ENCODE measurements around the gene CCDC136. TPM values are rescaled to one million over a fixed set of nuclear protein-coding genes. Genes with fewer than 3 reads are reported as not detected.

Gene CCDC136
- total RNA-seq: 1 to 10 TPM; 2.9 to 7.2 TPM
- long read RNA-seq, partial matches to known transcripts: 0 of 2 reads
- long read RNA-seq, other reads (novel, unspliced or antisense): 2 of 2 reads

- ATAC-seq (peak; percentile 91 to 96), DNase-seq (peak; percentile 76)
- intact Hi-C loops (cut with DNase I): no loop called here
Measured at GRCh38 chr7:128791121-128791971, at the start of gene CCDC136. Gene CCDC136 (plus strand): TSS chr7:128791968. CDS start chr7:128792412, 444 bp downstream.

- no peak for ATAC-seq
- DNase-seq: no peak
- intact Hi-C loops (cut with DNase I): loop anchor here in 1 of 2 donors (5.0 kb wide), 1 partner anchor 120 kb away; the partner anchor contains the start of gene ATP6V1F
Measured at GRCh38 chr7:128742206-128742605, 49.6 kb upstream of the CCDC136 start.

DNA sequence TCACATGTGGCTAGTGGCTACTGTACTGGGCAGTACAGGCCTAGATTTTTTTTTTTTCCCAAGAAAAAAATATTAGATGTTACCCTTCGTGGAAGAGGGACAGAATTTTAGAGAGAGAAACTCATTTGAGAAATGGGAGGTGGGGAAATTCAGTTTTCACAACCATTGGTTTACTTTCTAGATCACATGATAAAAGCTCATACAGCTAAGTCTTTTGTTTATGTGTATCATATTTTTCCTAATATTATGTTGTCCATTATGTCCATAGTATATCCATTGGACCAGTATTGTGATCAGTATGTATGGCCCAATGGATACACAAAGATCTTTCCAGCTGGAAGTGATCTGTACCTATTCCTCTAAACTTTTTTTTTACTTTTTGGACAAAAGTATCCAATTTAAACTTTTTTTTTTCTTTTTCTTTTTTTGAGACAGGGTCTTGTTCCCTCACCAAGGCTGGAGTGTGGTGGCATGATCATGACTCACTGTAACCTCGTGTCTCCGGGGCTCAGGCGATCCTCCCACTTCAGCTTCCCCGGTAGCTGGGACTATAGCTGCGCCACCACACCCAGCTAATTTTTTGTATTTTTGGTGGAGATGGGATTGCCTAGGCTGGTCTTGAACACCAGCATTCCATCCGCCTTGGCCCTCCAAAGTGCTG lies 48.5 kb upstream of the CCDC136 start:
- no peak for ATAC-seq

GRCh38 chr7:128744366-128744905 lies 47.3 kb upstream of the CCDC136 start:
- intact Hi-C loops (cut with DNase I): loop anchor here in 1 of 2 donors (5.0 kb wide), 1 partner anchor 118 kb away; the partner anchor contains the start of gene ATP6V1F
- ATAC-seq (no peak), DNase-seq (no peak)

More for the DNA sequence above, 48.5 kb upstream of the CCDC136 start:
- peak; percentile 25 for DNase-seq
- intact Hi-C loops (cut with DNase I): loop anchor here in 1 of 2 donors (5.0 kb wide), 1 partner anchor 119 kb away; the partner anchor contains the start of gene ATP6V1F

DNA sequence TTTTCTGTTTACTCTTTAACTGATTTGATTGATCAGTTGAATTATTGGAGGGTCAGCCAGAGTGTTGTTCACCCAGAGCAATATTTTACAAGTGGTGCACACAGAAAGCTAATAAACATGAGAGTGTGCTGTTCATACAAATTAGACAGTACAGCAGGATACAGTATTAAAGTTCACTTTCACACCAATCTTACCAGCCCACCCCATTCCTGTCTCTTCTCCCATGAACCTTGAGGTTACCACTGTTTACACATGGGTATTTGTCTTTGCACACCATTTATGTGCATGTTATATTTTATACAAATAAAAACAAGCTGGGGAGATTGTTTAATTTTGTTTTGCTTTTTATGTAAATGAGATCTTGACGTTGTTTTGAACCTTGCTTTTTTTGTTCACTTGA lies 46.1 kb upstream of the CCDC136 start:
- DNase-seq (no peak), ATAC-seq (no peak)
- intact Hi-C loops (cut with DNase I): no loop called here

DNA sequence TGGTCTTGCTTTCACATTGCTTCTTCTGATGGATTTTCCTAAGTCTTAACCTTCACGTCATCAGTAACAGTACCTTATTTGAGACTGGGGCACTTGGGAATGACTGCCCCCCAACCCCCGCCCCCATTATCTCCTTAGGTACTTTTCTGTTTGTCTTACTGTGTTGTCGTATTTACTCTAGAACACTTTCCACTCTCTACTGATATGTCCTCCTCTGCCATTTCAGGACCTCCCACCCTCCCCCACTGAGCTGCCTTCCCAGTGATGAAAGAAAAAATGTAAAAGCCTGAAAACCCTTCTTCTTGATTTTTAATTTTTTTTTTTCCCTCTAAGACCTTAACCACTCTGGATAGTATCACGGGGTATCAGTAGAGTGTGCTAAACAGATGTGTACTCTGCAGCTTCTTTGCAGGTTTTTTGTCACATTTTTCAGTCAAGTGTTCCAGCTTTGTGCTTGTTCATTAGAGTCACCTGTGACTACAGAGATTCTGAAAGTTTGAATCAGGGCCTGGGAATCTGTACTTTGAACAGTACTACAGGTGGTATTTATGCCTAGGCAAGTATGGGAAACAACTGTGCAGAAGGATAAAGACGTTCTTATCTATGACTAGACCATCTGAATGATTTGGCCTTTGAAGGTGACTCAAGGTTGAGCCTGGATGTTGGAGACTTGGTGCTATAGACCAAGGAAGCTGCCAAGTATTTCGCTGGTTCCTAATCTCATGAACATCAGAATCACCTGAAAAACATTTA lies 44.3 kb upstream of the CCDC136 start:
- DNase-seq (no peak), ATAC-seq (no peak)
- intact Hi-C loops (cut with DNase I): no loop called here

- ATAC-seq: no peak
- intact Hi-C loops (cut with DNase I): no loop called here
- no peak for DNase-seq
Measured at GRCh38 chr7:128752251-128752650, 39.5 kb upstream of the CCDC136 start.

DNA sequence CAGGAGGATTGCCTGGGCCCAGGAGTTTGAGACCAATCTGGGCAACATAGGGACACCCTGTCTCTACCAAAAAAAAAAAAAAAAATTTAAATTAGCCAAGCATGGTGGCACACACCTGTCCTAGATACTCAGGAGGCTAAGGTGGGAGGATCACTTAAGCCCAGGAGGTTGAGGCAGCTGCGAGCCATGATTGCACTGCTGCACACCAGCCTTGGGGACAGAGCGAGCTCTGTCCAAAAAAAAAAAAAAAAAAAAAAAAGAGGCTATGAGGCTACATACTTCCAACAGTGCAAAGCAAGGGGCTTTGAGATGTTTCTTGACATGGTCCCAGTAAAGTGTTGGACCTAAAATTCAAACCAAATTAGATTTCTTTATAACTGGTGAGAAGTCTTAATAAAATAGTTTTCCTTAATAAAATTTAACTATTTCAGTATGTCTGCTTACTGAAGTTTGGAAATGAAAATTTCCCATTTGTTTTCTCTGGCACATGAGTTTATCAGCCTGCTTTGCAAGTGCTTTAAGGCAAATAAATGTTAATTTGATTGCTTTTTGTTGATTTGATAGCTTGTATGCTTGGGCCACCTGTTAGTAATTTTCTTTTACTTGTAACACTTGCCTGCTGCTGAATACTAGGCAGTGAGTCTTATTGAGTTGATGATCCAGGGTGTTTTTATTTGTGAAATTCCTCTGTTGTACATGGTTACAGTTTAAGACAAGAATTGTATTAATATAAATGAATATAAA lies 36.5 kb upstream of the CCDC136 start:
- ATAC-seq: no peak

GRCh38 chr7:128755819-128756476 lies 35.8 kb upstream of the CCDC136 start:
- intact Hi-C loops (cut with DNase I): no loop called here
- ATAC-seq (peak; percentile 69 to 82), DNase-seq (no peak)

More for the DNA sequence above, 36.5 kb upstream of the CCDC136 start:
- DNase-seq: no peak
- intact Hi-C loops (cut with DNase I): no loop called here

GRCh38 chr7:128757203-128757602 lies 34.6 kb upstream of the CCDC136 start:
- intact Hi-C loops (cut with DNase I): no loop called here
- DNase-seq (no peak), ATAC-seq (no peak)

- DNase-seq: no peak
- intact Hi-C loops (cut with DNase I): no loop called here
- no peak for ATAC-seq
Measured at GRCh38 chr7:128758553-128758952, 33.2 kb upstream of the CCDC136 start.

DNA sequence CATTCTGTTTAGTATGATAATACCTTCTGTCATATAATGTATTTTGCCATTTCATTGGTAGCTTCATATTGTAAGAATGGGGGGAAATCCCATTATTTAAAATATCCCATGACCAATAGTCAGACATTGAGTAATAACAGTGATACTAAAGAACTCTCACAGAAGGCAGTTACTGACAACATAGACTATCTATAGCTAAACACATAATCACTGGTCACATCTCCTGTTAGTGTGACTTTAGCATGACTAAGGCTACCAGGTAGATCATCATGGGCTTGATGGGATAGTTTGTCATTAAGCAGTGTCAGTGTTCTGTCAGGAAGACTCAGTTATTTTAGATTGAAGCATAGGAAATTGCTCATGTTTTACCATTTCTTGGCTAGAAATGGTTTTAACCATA lies 32.5 kb upstream of the CCDC136 start:
- no peak for ATAC-seq
- intact Hi-C loops (cut with DNase I): no loop called here
- no peak for DNase-seq

GRCh38 chr7:128763541-128763940 lies 28.2 kb upstream of the CCDC136 start:
- intact Hi-C loops (cut with DNase I): no loop called here
- ATAC-seq: no peak

GRCh38 chr7:128767475-128768110 lies 24.2 kb upstream of the CCDC136 start:
- intact Hi-C loops (cut with DNase I): no loop called here
- ATAC-seq (peak; percentile 38 to 42), DNase-seq (no peak)

More at GRCh38 chr7:128763541-128763940, 28.2 kb upstream of the CCDC136 start:
- no peak for DNase-seq

DNA sequence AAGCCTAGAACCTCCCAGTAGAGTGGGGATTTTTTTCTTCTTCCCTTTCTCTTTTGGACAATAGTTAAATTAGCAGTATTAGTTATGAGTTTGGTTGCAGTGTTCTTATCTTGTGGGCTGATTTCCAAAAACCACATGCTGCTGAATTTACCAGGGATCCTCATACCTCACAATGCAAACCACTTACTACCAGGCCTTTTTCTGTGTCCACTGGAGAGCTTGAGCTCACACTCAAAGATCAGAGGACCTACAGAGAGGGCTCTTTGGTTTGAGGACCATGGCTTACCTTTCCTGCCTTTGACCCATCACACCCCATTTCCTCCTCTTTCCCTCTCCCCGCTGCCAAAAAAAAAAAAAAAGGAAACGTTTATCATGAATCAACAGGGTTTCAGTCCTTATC lies 21.5 kb upstream of the CCDC136 start:
- intact Hi-C loops (cut with DNase I): no loop called here
- no peak for DNase-seq
- ATAC-seq: peak in 1 of 2 donors; percentile 16

- ATAC-seq: no peak
- no peak for DNase-seq
- intact Hi-C loops (cut with DNase I): no loop called here
Measured at GRCh38 chr7:128773604-128774003, 18.2 kb upstream of the CCDC136 start.

- intact Hi-C loops (cut with DNase I): no loop called here
- no peak for ATAC-seq
- DNase-seq: no peak
Measured at GRCh38 chr7:128774029-128774689, 17.6 kb upstream of the CCDC136 start.
